ENCODE data around the gene GABRR3. TPM values are rescaled to one million over a fixed set of nuclear protein-coding genes. Genes with fewer than 3 reads are reported as not detected.

GABRR3 gene
- total RNA-seq, 2 donors from 2014 or later = not detected

GRCh38 chr3:97992547-97993173 lies 42.5 kb downstream of the GABRR3 start:
- Histone ChIP-seq H3K4me1 (no peaks in the 10 kb centered on the region), H3K27ac (no peak overlapping the region), H3K9me3 (no peaks in the 10 kb centered on the region), H3K9ac (ENCODE audit: low read depth in 2 of 2, low read length in 2 of 2) (no peak overlapping the region), H3K27me3 (no peaks in the 10 kb centered on the region), H3K36me3 (no peaks in the 10 kb centered on the region), H3K4me3 (no peak overlapping the region)
- no peak for DNase-seq
- TF ChIP-seq CTCF (IDR thresholded peaks at IDR 0.05) = no peak
- intact Hi-C loops (cut with DNase I) = no loop called here

- no peak for DNase-seq
- Histone ChIP-seq H3K27ac (no peak overlapping the region), H3K9me3 (no peaks in the 10 kb centered on the region), H3K36me3 (no peaks in the 10 kb centered on the region), H3K27me3 (no peaks in the 10 kb centered on the region), H3K4me3 (no peak overlapping the region), H3K4me1 (no peaks in the 10 kb centered on the region), H3K9ac (ENCODE audit: low read depth in 2 of 2, low read length in 2 of 2) (no peak overlapping the region)
- no peak for TF ChIP-seq CTCF (IDR thresholded peaks at IDR 0.05)
- intact Hi-C loops (cut with DNase I) = no loop called here
These were observed 43.8 kb downstream of the GABRR3 start for GRCh38 chr3:97991293-97991682.

GRCh38 chr3:97990624-97991292 lies 44.4 kb downstream of the GABRR3 start:
- no peaks in the 10 kb centered on the region for H3K36me3 ChIP-seq
- no peak for DNase-seq
- no peak overlapping the region for H3K9ac ChIP-seq (ENCODE audit: low read depth in 2 of 2, low read length in 2 of 2)
- no peaks in the 10 kb centered on the region for H3K27me3 ChIP-seq
- no peaks in the 10 kb centered on the region for H3K4me1 ChIP-seq
- H3K27ac ChIP-seq = no peak overlapping the region
- H3K9me3 ChIP-seq = no peaks in the 10 kb centered on the region
- intact Hi-C loops (cut with DNase I) = no loop called here
- no peak for TF ChIP-seq CTCF (IDR thresholded peaks at IDR 0.05)
- H3K4me3 ChIP-seq = no peak overlapping the region

GRCh38 chr3:97988784-97989568 lies 46.1 kb downstream of the GABRR3 start:
- no peak overlapping the region for H3K27ac ChIP-seq
- no peak overlapping the region for H3K9ac ChIP-seq (ENCODE audit: low read depth in 2 of 2, low read length in 2 of 2)
- H3K27me3 ChIP-seq = no peaks in the 10 kb centered on the region
- no peaks in the 10 kb centered on the region for H3K36me3 ChIP-seq
- no peak for DNase-seq
- no peak overlapping the region for H3K4me3 ChIP-seq
- no peak for TF ChIP-seq CTCF (IDR thresholded peaks at IDR 0.05)
- no peaks in the 10 kb centered on the region for H3K9me3 ChIP-seq
- H3K4me1 ChIP-seq = no peaks in the 10 kb centered on the region
- intact Hi-C loops (cut with DNase I) = no loop called here

GRCh38 chr3:97987306-97987705 lies 47.8 kb downstream of the GABRR3 start:
- no peak overlapping the region for H3K4me3 ChIP-seq
- intact Hi-C loops (cut with DNase I) = no loop called here
- DNase-seq = no peak
- H3K4me1 ChIP-seq = no peaks in the 10 kb centered on the region
- H3K9ac ChIP-seq (ENCODE audit: low read depth in 2 of 2, low read length in 2 of 2) = no peak overlapping the region
- H3K27me3 ChIP-seq = no peaks in the 10 kb centered on the region
- no peak for TF ChIP-seq CTCF (IDR thresholded peaks at IDR 0.05)
- no peaks in the 10 kb centered on the region for H3K36me3 ChIP-seq
- no peak overlapping the region for H3K27ac ChIP-seq
- H3K9me3 ChIP-seq = no peaks in the 10 kb centered on the region
